Thyroid gland (tissue), 4 donors: ENCODE results near the gene SEMA6B.

Experiments
- POLR2A ChIP-seq, 2 donors: fragments of 450-650 bp; IDR thresholded peaks; one replicate each; pipeline ENCODE4 v1.6.1; 2017; ENCODE audit warnings: antibody characterized with exemption in 2 of 2, mild to moderate bottlenecking in 2 of 2, moderate library complexity in 1 of 2
- TF ChIP-seq, protein P1 (sequence below), 6 experiments: fragments of 200-600 bp in 3 of 6; fragments of 450-650 bp in 3 of 6; sonication (generic) in 3 of 6; IDR thresholded peaks; one replicate each; pipeline ENCODE4 v1.5.1; 2016 to 2019; ENCODE audit warnings: antibody characterized with exemption in 6 of 6, mild to moderate bottlenecking in 2 of 6, inconsistent platforms in 1 of 6, moderate library complexity in 1 of 6

DNA sequence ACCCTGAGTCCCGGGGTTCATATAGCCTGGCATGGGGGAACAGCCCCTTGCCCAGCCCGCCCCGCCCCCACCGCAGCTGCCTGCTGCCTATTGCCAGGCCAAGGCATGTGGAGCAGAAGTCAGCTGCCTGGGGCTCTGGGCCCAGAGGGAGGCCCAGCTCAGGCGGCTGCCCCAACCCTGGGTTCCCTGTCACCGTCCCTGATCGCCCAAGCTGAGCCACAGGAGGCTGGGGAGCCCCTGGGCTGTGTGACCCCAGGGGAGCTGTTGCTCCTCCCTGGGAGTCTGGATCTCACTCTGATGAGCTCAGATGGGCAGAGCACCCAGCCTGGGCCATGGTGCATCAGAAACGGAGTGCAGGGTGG, 42.6 kb downstream of the SEMA6B start:
- TF ChIP-seq, protein P1, sequence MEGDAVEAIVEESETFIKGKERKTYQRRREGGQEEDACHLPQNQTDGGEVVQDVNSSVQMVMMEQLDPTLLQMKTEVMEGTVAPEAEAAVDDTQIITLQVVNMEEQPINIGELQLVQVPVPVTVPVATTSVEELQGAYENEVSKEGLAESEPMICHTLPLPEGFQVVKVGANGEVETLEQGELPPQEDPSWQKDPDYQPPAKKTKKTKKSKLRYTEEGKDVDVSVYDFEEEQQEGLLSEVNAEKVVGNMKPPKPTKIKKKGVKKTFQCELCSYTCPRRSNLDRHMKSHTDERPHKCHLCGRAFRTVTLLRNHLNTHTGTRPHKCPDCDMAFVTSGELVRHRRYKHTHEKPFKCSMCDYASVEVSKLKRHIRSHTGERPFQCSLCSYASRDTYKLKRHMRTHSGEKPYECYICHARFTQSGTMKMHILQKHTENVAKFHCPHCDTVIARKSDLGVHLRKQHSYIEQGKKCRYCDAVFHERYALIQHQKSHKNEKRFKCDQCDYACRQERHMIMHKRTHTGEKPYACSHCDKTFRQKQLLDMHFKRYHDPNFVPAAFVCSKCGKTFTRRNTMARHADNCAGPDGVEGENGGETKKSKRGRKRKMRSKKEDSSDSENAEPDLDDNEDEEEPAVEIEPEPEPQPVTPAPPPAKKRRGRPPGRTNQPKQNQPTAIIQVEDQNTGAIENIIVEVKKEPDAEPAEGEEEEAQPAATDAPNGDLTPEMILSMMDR (IDR thresholded peaks at IDR 0.05): no peak
- TF ChIP-seq POLR2A (IDR thresholded peaks at IDR 0.05): no peak
